NCI-H748 (cell line): ENCODE results near the gene GPR61.

Experiments used
- DNase-seq: peaks from one replicate; lab custom pipeline; 2025; ENCODE audit not compliant: unreplicated experiment; lab: John Stamatoyannopoulos, UW

The GPR61 gene, protein sequence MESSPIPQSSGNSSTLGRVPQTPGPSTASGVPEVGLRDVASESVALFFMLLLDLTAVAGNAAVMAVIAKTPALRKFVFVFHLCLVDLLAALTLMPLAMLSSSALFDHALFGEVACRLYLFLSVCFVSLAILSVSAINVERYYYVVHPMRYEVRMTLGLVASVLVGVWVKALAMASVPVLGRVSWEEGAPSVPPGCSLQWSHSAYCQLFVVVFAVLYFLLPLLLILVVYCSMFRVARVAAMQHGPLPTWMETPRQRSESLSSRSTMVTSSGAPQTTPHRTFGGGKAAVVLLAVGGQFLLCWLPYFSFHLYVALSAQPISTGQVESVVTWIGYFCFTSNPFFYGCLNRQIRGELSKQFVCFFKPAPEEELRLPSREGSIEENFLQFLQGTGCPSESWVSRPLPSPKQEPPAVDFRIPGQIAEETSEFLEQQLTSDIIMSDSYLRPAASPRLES

DNA sequence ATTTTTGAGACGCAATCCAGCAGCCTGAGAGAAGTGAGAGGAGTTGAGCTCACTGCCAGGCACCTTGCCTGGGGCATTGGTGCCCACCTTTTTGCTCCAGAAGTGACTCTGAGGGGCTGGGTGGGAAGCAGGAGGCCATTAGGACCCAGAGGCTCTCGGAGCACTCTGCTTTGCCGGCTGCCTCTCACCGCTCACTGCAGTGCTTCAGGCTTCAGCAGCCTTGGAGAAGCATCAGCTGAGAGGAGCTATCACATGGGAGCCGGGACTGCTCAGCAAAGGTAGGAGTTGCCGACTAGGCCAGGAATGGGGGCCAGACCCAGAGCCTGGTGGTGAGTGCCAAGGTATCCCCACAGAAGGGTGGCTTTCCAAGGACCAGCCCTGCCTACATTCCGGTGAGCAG lies at the start of gene GPR61:
Gene GPR61 (plus strand): TSS at position 197 of the 400 bp plus-strand sequence. CDS start 3,151 bp downstream, outside the sequence.
- no peak for DNase-seq

DNA sequence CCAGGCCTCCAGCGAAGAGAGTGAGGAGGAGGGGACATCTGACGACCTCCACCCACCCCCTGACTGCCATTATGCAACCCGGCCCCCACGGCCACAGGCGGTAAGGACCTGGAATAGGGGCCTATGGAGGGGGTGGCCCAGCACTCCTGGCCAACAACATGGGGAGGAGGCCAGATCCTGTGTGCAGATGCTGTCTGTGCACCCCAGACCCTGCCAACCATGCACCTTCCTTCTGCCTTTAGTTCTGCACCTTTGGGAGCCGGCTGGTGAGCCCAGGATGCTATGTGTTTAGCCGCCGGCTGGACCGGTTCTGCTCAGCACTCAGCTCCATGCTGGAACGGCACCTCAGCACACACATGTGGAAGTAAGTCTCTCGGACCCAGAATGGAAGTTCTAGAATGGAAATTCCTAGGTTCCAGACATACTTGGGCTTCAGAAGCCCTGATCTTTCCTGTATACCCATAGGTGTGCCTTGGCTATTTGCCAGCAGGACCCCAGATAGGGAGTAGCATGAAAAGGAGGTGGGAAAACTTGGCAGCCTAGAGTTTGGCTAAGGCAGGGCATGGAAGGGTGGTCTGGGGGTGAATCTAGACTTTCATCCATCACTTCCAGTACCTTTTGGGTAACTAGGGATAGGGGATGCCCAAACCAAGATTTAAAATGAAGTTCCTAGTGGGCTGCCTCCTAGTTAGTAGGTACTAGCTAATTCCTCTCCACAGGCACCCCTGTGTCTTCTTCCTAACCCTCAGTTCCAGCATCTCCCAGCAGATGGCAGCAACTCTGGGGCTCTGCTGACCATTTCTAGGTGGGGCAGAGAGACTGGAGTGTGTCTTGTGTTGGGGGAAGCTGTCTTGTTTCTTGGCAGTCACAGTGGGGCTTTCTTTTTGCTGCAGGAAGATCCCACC lies 49.4 kb upstream of the GPR61 start:
- peak; percentile 51 for DNase-seq

DNA sequence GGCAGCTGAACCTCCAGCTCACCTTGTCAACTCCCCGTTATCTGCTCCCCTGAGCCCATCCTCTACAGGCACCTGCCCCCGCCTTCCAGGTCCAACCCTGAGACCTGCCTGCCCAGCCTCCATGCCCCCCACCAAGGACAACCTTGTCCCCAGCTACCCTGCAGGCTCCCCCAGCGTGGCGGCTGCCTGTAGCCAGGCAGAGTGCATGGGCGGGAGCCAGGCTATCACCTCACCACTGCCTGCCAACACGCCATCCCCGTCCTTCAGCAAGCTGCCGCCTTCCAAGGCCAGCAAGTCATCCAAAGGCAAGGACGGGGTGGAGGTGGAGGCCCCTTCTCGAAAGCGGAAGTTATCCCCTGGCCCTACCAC lies 48.8 kb upstream of the GPR61 start:
- no peak for DNase-seq

DNA sequence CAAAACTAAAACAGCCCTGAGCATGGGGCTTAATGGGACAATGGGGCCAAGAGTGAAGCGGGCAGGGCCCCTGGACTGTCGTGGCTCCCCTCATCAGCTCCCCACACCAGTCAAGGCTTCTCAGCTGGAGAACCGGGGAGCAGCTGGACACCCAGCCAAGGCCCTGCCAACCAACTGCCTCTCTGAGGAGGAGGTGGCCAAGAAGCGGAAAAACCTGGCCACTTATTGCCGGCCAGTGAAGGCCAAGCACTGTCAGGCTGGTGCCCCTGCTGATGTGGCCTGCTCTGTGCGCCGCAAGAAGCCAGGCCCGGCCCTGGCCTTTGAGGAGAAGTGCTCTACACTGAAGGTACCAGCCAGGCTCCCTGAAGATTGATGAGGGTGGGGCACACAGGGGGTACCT lies 48.3 kb upstream of the GPR61 start:
- no peak for DNase-seq

DNA sequence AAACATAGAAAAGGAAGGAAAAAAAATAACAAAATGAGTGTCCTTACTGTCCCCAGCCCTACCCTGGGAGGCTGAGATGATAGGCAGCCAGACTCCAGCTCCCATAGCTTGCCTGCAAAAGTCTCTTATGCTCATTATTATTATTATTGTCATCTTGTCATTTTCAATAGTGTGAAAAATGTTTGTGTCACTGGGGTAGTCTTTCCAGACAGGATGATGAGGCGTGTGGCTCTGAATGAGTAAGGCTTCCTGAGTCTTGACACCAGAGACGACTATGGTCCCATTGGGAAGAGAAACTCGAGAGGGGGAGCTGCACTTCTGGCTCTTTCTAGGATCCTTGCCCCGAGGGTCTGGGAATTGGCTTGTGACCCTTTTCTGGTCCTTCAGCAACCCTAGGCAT lies 46.9 kb upstream of the GPR61 start:
- DNase-seq, result no peak

DNA sequence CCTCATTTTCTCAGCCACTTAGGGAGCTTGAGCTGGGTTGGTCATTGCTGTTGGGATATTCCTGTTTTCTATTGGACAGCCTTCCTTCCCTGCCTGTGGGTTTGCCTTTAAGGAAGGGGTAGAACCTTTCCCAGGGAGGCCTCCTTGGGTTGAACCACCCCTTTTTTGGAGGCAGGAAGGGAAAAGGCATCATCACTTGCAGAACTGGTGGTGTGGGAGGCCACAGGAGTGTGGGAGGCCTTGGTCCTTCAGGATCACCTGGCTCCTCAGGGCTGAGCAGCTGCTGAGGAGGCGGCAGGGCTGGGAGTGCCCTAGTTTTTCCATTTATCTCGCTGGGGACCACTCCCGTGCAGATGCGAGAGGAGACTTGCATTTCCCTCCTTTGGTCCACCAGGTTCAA lies 46.4 kb upstream of the GPR61 start:
- DNase-seq, result no peak

DNA sequence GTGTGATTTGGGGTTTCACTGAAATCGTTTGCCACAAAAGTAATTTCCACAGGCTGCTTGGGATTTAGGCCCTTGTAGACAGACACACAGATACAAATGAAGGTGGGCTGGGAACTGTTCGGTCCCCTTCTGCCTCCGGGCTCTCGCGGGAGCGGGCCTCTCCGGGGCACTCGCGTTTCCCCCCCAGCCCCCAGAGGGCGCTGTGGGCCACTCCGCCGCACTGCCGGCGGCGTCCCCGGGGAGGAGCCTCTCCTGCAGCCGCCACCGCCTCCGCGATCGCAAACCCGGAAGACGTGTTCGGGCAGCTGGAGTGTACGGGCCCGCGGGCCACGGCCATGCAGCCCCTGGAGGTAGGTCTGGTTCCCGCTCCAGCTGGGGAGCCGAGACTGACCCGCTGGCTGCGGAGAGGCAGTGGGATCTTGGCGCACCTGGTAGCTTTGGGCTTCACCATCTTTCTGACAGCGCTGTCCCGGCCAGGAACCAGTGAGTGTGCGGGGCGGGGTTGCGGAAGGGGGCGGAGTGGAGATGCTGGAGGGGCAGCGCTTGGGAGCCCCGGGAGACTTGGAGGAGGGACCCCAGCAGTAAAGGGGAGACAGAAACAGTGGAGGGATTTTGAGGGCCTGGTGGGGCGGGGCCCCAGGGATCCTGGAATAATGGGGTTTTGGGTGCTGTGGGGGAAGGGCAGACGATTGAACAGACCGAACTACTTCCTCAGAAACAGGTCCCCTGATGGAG lies 45.7 kb upstream of the GPR61 start, which contains the start of gene CYB561D1:
Gene CYB561D1 (plus strand): TSS at position 290 of the 735 bp plus-strand sequence. CDS start 46 bp downstream, at position 336.
- peak; percentile 90 for DNase-seq

DNA sequence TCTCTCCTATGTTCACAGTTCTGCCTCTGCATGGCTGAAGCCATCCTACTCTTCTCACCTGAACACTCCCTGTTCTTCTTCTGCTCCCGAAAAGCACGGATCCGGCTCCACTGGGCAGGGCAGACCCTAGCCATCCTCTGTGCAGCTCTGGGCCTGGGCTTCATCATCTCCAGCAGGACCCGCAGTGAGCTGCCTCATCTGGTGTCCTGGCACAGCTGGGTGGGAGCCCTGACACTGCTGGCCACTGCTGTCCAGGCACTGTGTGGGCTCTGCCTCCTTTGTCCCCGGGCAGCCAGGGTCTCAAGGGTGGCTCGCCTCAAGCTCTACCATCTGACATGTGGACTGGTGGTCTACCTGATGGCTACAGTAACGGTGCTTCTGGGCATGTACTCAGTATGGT lies 43.9 kb upstream of the GPR61 start:
- no peak for DNase-seq

DNA sequence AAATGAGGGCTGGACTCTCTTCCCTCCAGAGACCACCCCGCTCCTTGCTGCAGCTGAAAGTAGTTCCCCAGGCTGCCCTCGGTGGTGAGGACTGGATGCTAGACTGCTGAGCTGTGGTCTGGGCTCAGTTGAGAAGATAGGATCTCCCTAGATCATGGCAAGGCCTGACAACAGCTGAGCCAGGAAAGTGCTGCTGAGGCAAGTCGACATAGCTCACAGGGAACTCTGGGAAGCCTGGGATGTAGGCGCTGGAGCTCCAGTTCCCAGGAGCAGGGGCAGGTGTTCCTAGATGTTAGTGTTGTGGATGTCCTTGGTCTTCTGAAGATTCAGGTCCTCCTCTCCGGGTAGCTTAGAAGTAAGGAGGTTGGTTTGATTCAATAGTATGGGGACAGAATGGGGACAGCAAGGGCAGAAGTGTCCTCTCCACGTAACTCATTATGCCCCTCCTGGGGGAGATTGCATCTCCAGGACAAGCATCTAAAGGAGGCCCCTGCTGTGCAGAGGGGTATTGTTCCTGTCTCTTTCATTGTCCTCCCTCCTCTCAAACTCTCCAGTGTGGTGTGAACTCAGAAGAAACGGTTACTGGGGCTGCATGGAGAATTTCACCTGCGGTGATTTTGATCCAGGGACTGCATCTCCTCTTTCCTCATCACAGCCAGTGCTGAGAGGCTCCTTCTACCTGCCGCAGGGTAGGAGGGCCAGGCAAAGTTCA lies 42.1 kb upstream of the GPR61 start:
- no peak for DNase-seq

DNA sequence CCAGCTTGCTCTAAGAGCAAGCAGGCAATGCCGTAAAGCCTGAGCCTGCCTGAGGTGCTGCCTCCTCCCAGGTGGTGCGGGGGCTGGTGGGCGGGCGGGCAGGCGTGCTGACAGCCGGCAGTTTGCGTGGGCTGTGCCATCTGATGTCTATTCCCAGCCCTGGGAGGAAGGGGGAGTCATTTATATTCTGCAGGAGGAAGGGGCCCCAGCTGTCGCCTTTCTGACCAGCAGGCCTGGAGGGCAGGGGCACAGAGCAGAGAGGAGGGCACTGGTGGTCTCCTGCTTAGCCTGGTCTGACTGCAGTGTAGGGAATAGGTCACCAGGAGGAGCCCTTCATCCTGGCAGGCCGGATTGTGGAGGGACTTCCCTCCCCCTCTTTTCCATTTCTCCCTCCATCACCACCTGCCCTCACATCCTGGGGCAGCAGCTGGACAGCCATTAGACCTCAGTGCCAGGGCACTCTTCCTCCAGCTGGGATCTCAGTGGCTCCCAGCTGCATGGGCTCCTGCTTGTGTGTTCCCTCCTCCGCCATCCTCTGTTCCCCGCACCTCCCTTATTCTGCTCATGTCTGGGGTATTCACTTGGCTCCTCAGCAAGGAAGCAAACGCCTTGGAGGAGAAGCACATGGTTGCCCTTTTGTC lies 41.4 kb upstream of the GPR61 start:
- DNase-seq, result peak; percentile 46

DNA sequence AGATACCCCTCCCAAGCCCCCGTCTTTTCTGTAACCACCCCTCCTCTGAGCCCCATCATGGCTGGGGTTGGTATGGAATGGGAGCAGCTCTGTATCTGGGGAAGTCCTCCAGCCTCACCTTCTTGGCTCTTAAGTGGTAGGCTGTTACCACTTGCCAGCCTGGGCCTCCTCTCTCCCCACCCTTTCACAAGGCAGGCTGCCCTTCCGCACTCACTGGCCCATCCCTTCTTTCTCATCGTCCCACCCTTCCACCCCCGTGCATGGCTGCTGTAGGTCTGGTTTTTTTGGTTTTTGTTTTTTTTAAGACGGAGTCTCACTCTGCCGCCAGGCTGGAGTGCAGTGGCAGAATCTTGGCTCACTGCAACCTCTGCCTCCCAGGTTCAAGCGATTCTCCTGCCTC lies 40.6 kb upstream of the GPR61 start:
- DNase-seq, result no peak

DNA sequence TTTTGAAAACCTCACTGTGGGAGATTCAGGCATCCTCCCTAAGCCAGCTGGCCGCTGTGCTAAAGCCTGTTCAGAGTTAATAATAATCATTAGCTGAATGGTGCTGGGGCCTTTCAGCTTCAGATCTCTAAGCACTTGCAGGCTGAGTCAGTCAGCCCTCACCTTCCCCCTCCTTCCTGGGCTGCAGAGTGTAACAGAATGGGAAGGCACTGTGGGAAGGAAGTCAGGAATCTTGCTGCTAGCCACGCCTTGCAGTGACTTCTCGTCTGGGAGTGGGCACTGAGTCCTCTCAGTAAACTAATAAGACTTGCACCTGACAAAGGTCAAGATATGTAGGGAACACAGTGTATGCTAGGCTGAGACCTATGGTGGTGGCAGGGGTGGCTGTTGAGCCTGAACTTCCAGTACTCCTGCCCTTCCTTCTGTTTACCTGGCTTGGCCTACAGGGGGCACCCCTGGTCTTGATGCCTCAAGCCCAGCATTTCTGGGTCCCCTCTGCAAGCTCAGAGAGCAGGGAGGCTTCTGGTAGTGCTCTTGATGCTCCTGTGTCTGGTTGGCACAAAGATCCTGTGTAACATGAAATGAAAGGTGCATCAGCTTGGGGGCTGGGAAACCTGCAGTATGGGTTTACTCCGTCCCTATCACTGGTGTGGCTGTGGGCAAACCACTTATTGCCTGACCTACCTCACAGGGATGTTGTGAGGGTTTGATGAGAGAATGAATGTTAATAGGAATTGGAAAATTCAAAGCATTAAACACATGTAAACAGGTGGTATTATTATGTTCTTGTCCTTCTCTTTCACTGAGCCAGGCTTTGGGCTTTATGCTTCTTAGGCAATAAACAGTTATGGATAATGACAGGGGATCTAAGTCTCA lies 39.8 kb upstream of the GPR61 start:
- peak; percentile 41 for DNase-seq

DNA sequence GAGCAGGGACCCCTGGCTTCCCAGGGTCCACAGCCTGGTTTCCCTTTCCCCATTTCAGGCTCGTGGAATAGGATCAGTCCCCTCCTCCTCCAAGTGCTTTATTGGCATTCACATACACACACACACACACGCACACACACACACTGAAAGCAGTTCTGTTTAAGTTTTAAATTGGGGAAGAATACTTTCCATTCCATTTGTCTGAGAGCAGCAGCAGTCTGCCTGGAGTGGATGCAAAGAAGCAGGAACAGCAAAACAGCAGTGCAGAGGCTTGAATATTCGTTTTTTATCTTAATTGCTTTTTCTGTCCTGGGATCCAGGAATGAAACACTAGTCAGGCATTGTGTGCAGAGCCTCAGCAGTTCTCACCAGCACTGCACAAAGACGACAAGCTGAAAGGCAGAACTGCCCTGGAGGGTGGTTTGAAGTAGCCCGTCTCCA lies 38.7 kb upstream of the GPR61 start:
- no peak for DNase-seq

DNA sequence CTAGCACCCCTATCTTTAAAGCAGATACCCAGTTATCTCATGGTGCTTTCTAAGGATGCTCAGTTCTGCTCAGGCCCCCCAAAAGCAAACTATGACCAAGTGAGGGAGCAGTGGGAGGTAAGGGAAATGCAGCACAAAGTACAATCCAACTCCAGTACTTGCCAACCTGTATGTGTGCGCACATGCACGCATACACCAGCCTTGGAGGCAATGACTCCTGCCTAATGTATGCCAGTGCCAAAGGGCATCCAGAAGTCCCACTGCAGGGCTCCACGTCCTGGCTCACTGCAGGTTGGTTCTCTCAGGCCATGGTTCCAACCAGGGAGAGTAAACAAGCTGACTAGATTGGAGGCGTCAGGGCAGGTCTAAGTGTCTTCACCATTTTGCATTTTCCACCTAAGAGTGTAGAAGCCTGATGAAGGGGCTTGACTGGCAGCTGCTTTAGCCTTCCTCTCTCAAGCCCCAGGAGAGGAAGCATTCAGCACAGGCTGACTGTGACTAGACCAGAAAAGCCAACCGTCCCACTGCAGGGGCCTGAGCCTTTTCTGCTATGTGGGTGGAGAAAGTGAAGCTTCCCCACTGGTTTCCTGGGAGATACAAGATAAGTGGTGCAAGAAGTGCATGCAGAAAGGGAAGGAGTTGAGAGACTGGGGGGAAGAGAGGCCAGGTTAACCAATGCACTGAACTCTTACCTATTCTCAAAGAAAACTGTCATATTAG lies 37.9 kb upstream of the GPR61 start:
- DNase-seq, result no peak

DNA sequence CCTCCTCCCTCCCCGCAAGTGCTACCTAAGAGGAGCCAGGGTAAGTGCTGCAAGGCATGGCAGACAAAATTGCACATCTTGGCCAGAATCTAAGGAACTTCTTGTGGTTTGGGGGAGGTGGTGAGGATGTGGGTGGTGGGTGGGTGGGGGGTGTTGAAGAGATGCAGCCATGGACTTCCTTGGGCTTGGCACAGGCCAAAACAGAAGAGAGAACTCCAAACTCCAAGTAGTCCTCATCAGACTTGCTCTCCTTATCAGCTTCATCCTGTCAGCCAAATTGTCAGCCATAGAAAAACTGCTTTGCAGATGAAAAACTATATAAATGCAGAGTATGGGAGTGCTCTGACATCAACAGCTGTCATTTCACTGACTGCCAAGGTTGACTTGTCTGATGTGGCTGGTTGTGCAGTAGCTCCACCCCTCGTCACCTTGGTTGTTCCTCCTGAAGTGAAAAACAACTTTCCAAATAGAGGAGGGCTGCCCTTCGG lies 37.3 kb upstream of the GPR61 start:
- no peak for DNase-seq

DNA sequence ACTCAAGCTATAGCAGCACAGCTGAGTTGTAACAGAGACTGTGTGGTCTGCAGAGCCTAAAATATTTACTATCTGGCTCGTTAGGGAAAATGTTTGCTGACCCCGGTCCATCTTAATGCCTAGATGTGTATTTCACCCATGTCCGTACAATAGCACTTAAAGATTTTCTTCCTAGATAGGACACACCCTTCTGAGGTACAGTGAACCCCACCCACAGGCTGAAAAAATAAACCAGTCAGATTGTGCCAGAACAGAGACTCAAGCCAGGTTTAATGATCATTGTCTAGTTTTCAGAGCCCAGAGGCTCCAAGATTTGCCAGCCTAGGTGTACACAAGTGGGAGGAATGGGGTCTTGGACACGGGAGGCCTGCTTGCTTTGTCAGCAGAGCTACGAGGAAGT lies 35.7 kb upstream of the GPR61 start:
- no peak for DNase-seq

DNA sequence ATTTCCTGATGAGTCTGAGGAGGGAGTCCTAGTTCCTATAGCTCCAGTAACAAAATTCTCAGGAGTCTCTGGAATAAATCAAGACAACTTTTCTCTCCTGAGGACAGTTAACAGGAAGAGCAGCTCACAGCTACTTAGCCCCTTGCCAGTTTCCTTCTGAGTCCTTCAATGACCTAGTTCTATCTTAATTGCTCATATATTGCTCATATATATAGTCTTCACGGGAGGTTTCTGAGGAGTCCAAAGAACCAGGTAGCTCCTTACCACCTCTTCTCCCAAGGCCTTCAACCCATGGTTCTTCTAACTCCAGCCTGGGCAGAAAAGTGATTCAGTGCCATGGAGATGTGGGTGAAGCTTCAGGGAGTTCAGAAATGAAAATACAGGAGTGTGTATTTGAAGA lies 34.7 kb upstream of the GPR61 start:
- DNase-seq, result no peak
